ENCODE data around the gene OGFOD1.

- no peak for TF ChIP-seq POLR2A (IDR thresholded peaks at IDR 0.05)
- TF ChIP-seq, protein P1, sequence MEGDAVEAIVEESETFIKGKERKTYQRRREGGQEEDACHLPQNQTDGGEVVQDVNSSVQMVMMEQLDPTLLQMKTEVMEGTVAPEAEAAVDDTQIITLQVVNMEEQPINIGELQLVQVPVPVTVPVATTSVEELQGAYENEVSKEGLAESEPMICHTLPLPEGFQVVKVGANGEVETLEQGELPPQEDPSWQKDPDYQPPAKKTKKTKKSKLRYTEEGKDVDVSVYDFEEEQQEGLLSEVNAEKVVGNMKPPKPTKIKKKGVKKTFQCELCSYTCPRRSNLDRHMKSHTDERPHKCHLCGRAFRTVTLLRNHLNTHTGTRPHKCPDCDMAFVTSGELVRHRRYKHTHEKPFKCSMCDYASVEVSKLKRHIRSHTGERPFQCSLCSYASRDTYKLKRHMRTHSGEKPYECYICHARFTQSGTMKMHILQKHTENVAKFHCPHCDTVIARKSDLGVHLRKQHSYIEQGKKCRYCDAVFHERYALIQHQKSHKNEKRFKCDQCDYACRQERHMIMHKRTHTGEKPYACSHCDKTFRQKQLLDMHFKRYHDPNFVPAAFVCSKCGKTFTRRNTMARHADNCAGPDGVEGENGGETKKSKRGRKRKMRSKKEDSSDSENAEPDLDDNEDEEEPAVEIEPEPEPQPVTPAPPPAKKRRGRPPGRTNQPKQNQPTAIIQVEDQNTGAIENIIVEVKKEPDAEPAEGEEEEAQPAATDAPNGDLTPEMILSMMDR (IDR thresholded peaks at IDR 0.05), result no peak
Measured at GRCh38 chr16:56417138-56417537, 34.2 kb upstream of the OGFOD1 start.

Data from right lobe of liver (tissue), 4 donors.